ENCODE measurements around the gene MCTP2. TPM values are rescaled to one million over a fixed set of nuclear protein-coding genes. Genes with fewer than 3 reads are reported as not detected.

MCTP2 gene
- total RNA-seq, 1 experiment from 2014 or later, result 1.3 TPM

DNA sequence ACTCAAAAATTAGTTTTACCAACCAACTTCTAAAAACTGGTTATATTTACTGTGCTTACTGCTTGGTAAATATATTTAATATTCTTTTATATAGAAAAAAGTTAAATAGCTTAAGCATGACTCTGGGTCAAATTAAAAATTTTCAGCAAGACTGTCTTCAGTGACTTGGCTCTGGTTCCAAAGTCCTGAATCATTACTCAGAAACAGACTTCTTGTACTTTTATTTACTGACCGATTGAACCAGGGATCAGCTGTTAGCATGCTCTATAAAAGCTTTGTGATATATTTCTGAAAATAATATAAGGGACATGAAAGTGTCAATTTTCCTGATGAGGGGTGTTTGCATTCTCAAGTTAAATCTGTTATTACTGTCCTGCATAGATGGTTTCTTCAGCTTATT is 164.3 kb downstream of the MCTP2 start:
- no peaks in the 10 kb centered on the region for H3K9me3 ChIP-seq (ENCODE audit: control insufficient read depth, low read depth, low read length)
- no peak overlapping the region for H3K4me2 ChIP-seq (ENCODE audit: insufficient read depth, insufficient read length, low read length)
- no peak overlapping the region for H2BK20ac ChIP-seq (ENCODE audit: low read depth, low read length, poor library complexity, severe bottlenecking)
- no peak overlapping the region for H2AFZ ChIP-seq (ENCODE audit: low read length)
- no peak overlapping the region for H3K4ac ChIP-seq (ENCODE audit: low read depth, low read length)
- H3T11ph ChIP-seq (ENCODE audit: low read length), result no peak overlapping the region
- H3K14ac ChIP-seq (ENCODE audit: insufficient read depth, low read length), result no peak overlapping the region
- peaks cover 3% of the 10 kb centered on the region; the same call in 1 of the 2 replicates for H3K4me1 ChIP-seq (ENCODE audit: insufficient read depth, low read length)
- H3K36me3 Mint-ChIP-seq (ENCODE audit: insufficient read depth in 1 of 3, low read depth in 3 of 3), result no peaks in the 10 kb centered on the region
- no peak overlapping the region for H3K18ac ChIP-seq (ENCODE audit: insufficient read length, low read depth, low read length)
- no CpG with 5 or more reads among the region's 1 CpG for WGBS (ENCODE audit: extremely low coverage, insufficient read length, low lambda C conversion rate)
- H3K4me1 Mint-ChIP-seq, result peaks cover 8% of the 10 kb centered on the region in 2 experiments
- H3K27ac Mint-ChIP-seq, result no peak overlapping the region
- no peaks in the 10 kb centered on the region for H3K79me1 ChIP-seq (ENCODE audit: insufficient read depth, low read depth, low read length, poor library complexity, severe bottlenecking)
- H3K27ac ChIP-seq (ENCODE audit: insufficient read length, low read depth, low read length), result no peak overlapping the region
- no peaks in the 10 kb centered on the region for H4K20me1 ChIP-seq (ENCODE audit: control insufficient read depth, insufficient read depth, insufficient read length)
- no peak overlapping the region for H3K56ac ChIP-seq (ENCODE audit: insufficient read length, low read depth, low read length)
- no peak overlapping the region for H3K23ac ChIP-seq (ENCODE audit: insufficient read length, low read depth, low read length)
- no peak overlapping the region for H4K5ac ChIP-seq (ENCODE audit: insufficient read length, low read depth, low read length)
- no peak overlapping the region for H2BK12ac ChIP-seq (ENCODE audit: insufficient read length, low read depth, low read length)
- H3K27me3 Mint-ChIP-seq (ENCODE audit: low read depth), result no peaks in the 10 kb centered on the region
- no peak overlapping the region for H2BK120ac ChIP-seq (ENCODE audit: low read depth, low read length, poor library complexity, severe bottlenecking)
- no peak overlapping the region for H4K8ac ChIP-seq (replicated peaks; ENCODE audit: insufficient read length, low read depth, low read length)
- no peaks in the 10 kb centered on the region for H3K27me3 ChIP-seq (ENCODE audit: insufficient read depth, low read length)
- no peak overlapping the region for H2AK5ac ChIP-seq (ENCODE audit: insufficient read length, low read length)
- H3K4me3 Mint-ChIP-seq, result no peak overlapping the region
- H3K9me3 Mint-ChIP-seq, result no peaks in the 10 kb centered on the region
- H3K23me2 ChIP-seq (ENCODE audit: insufficient read length, low read depth, low read length, poor library complexity, severe bottlenecking), result no peaks in the 10 kb centered on the region
- no peaks in the 10 kb centered on the region for H3K79me2 ChIP-seq (ENCODE audit: insufficient read depth, low read length)
- H2BK5ac ChIP-seq (ENCODE audit: insufficient read length, low read length), result no peak overlapping the region
- no peak for DNase-seq
- H2BK15ac ChIP-seq (ENCODE audit: low read depth, low read length), result no peak overlapping the region
- no peak overlapping the region for H4K91ac ChIP-seq (ENCODE audit: insufficient read length, low read depth, low read length)
- no peak overlapping the region for H3K9ac ChIP-seq (ENCODE audit: extremely low read depth, insufficient read length, low read length)
- TF ChIP-seq, protein P1, sequence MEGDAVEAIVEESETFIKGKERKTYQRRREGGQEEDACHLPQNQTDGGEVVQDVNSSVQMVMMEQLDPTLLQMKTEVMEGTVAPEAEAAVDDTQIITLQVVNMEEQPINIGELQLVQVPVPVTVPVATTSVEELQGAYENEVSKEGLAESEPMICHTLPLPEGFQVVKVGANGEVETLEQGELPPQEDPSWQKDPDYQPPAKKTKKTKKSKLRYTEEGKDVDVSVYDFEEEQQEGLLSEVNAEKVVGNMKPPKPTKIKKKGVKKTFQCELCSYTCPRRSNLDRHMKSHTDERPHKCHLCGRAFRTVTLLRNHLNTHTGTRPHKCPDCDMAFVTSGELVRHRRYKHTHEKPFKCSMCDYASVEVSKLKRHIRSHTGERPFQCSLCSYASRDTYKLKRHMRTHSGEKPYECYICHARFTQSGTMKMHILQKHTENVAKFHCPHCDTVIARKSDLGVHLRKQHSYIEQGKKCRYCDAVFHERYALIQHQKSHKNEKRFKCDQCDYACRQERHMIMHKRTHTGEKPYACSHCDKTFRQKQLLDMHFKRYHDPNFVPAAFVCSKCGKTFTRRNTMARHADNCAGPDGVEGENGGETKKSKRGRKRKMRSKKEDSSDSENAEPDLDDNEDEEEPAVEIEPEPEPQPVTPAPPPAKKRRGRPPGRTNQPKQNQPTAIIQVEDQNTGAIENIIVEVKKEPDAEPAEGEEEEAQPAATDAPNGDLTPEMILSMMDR (conservative IDR thresholded peaks at IDR 0.05), result no peak

All from H9 (cell line).